ENCODE measurements around the gene MAGT1.
A peak's percentile ranks its signal among the peaks of the same experiment; 100 is the strongest.
"Not testable (repeated sequence)": the region's sequence is repeated elsewhere in the genome, so short reads cannot be mapped to it uniquely, and the experiment has no call there.

The MAGT1 gene

GRCh38 chrX:77894921-77895886 lies at the start of gene MAGT1:
Gene MAGT1, minus strand, starts transcription at chrX:77895435. Its CDS starts 25 bp downstream, at chrX:77895410.
- peak within 1 kb of the TSS; percentile 100 for H3K27ac Mint-ChIP-seq
- no peaks in the 10 kb centered on the region for H3K27me3 Mint-ChIP-seq (ENCODE audit: low read depth)
- peaks cover 13% of the 10 kb centered on the region for H3K36me3 Mint-ChIP-seq (ENCODE audit: low read depth)
- H3K4me1 Mint-ChIP-seq (ENCODE audit: low read depth) = peaks cover 12% of the 10 kb centered on the region
- peak within 1 kb of the TSS; percentile 100 for H3K4me3 Mint-ChIP-seq
- DNase-seq (ENCODE audit: low spot score) = peak; percentile 90
- H3K9me3 Mint-ChIP-seq = no peaks in the 10 kb centered on the region

- H3K4me1 Mint-ChIP-seq (ENCODE audit: low read depth); H3K4me3 Mint-ChIP-seq; H3K27me3 Mint-ChIP-seq (ENCODE audit: low read depth); DNase-seq (ENCODE audit: low spot score); H3K9me3 Mint-ChIP-seq; H3K36me3 Mint-ChIP-seq (ENCODE audit: low read depth); H3K27ac Mint-ChIP-seq: not testable (repeated sequence)
Measured at GRCh38 chrX:77945031-77945430, 49.8 kb upstream of the MAGT1 start.

GRCh38 chrX:77938083-77938680 lies 42.9 kb upstream of the MAGT1 start:
- Mint-ChIP-seq H3K27ac (no peak overlapping the region), H3K4me1 (ENCODE audit: low read depth) (peaks cover 6% of the 10 kb centered on the region), H3K27me3 (ENCODE audit: low read depth) (no peaks in the 10 kb centered on the region), H3K4me3 (no peak overlapping the region), H3K9me3 (no peaks in the 10 kb centered on the region), H3K36me3 (ENCODE audit: low read depth) (peaks cover 2% of the 10 kb centered on the region)
- no peak for DNase-seq (ENCODE audit: low spot score)

- Mint-ChIP-seq H3K4me1 (ENCODE audit: low read depth) (peaks cover 4% of the 10 kb centered on the region), H3K9me3 (no peaks in the 10 kb centered on the region), H3K27me3 (ENCODE audit: low read depth) (no peaks in the 10 kb centered on the region), H3K27ac (no peak overlapping the region), H3K36me3 (ENCODE audit: low read depth) (peaks cover 2% of the 10 kb centered on the region), H3K4me3 (no peak overlapping the region)
- no peak for DNase-seq (ENCODE audit: low spot score)
Measured at GRCh38 chrX:77937291-77937690, 42.1 kb upstream of the MAGT1 start.

GRCh38 chrX:77936299-77936698 lies 41.1 kb upstream of the MAGT1 start:
- no peak for DNase-seq (ENCODE audit: low spot score)
- Mint-ChIP-seq H3K9me3 (no peaks in the 10 kb centered on the region), H3K4me1 (ENCODE audit: low read depth) (peaks cover 4% of the 10 kb centered on the region), H3K27me3 (ENCODE audit: low read depth) (no peaks in the 10 kb centered on the region), H3K4me3 (no peak overlapping the region), H3K27ac (no peak overlapping the region), H3K36me3 (ENCODE audit: low read depth) (peaks cover 2% of the 10 kb centered on the region)

GRCh38 chrX:77935886-77936285 lies 40.7 kb upstream of the MAGT1 start:
- Mint-ChIP-seq H3K27ac (no peak overlapping the region), H3K9me3 (no peaks in the 10 kb centered on the region), H3K4me1 (ENCODE audit: low read depth) (peaks cover 4% of the 10 kb centered on the region), H3K4me3 (no peak overlapping the region), H3K27me3 (ENCODE audit: low read depth) (no peaks in the 10 kb centered on the region), H3K36me3 (ENCODE audit: low read depth) (peaks cover 2% of the 10 kb centered on the region)
- DNase-seq (ENCODE audit: low spot score) = no peak

- H3K36me3 Mint-ChIP-seq (ENCODE audit: low read depth) = no peaks in the 10 kb centered on the region
- H3K4me3 Mint-ChIP-seq = no peak overlapping the region
- H3K9me3 Mint-ChIP-seq = no peaks in the 10 kb centered on the region
- H3K27me3 Mint-ChIP-seq (ENCODE audit: low read depth) = no peaks in the 10 kb centered on the region
- DNase-seq (ENCODE audit: low spot score) = no peak
- no peak overlapping the region for H3K27ac Mint-ChIP-seq
- H3K4me1 Mint-ChIP-seq (ENCODE audit: low read depth) = peaks cover 4% of the 10 kb centered on the region
Measured at GRCh38 chrX:77930581-77930980, 35.3 kb upstream of the MAGT1 start.

- peaks cover 3% of the 10 kb centered on the region for H3K9me3 Mint-ChIP-seq
Measured at GRCh38 chrX:77925764-77926163, 30.5 kb upstream of the MAGT1 start.

GRCh38 chrX:77924320-77924859 lies 29.2 kb upstream of the MAGT1 start:
- no peak overlapping the region for H3K4me3 Mint-ChIP-seq
- no peak for DNase-seq (ENCODE audit: low spot score)
- no peak overlapping the region for H3K27ac Mint-ChIP-seq
- peaks cover 2% of the 10 kb centered on the region for H3K4me1 Mint-ChIP-seq (ENCODE audit: low read depth)
- H3K9me3 Mint-ChIP-seq = peaks cover 3% of the 10 kb centered on the region
- H3K27me3 Mint-ChIP-seq (ENCODE audit: low read depth) = no peaks in the 10 kb centered on the region
- H3K36me3 Mint-ChIP-seq (ENCODE audit: low read depth) = peaks cover 2% of the 10 kb centered on the region

More at GRCh38 chrX:77925764-77926163, 30.5 kb upstream of the MAGT1 start:
- H3K36me3 Mint-ChIP-seq (ENCODE audit: low read depth) = peaks cover 2% of the 10 kb centered on the region
- peaks cover 4% of the 10 kb centered on the region for H3K4me1 Mint-ChIP-seq (ENCODE audit: low read depth)
- no peak for DNase-seq (ENCODE audit: low spot score)
- no peak overlapping the region for H3K4me3 Mint-ChIP-seq
- no peak overlapping the region for H3K27ac Mint-ChIP-seq
- H3K27me3 Mint-ChIP-seq (ENCODE audit: low read depth) = no peaks in the 10 kb centered on the region

GRCh38 chrX:77922787-77923186 lies 27.6 kb upstream of the MAGT1 start:
- H3K36me3 Mint-ChIP-seq (ENCODE audit: low read depth) = peaks cover 2% of the 10 kb centered on the region
- no peak for DNase-seq (ENCODE audit: low spot score)
- no peak overlapping the region for H3K27ac Mint-ChIP-seq
- H3K4me3 Mint-ChIP-seq = no peak overlapping the region
- peaks cover 4% of the 10 kb centered on the region for H3K4me1 Mint-ChIP-seq (ENCODE audit: low read depth)
- peaks cover 3% of the 10 kb centered on the region for H3K9me3 Mint-ChIP-seq
- no peaks in the 10 kb centered on the region for H3K27me3 Mint-ChIP-seq (ENCODE audit: low read depth)

- peaks cover 15% of the 10 kb centered on the region for H3K4me1 Mint-ChIP-seq (ENCODE audit: low read depth)
- not testable (repeated sequence) for H3K9me3 Mint-ChIP-seq; H3K36me3 Mint-ChIP-seq (ENCODE audit: low read depth); H3K27me3 Mint-ChIP-seq (ENCODE audit: low read depth); DNase-seq (ENCODE audit: low spot score); H3K4me3 Mint-ChIP-seq; H3K27ac Mint-ChIP-seq
Measured at GRCh38 chrX:77919370-77919769, 24.1 kb upstream of the MAGT1 start.

- H3K27me3 Mint-ChIP-seq (ENCODE audit: low read depth) = no peaks in the 10 kb centered on the region
- H3K4me1 Mint-ChIP-seq (ENCODE audit: low read depth) = peaks cover 15% of the 10 kb centered on the region
- no peak for DNase-seq (ENCODE audit: low spot score)
- H3K9me3 Mint-ChIP-seq = peaks cover 3% of the 10 kb centered on the region
- peak overlapping the region; percentile 12 for H3K4me3 Mint-ChIP-seq
- peaks cover 3% of the 10 kb centered on the region for H3K36me3 Mint-ChIP-seq (ENCODE audit: low read depth)
- no peak overlapping the region for H3K27ac Mint-ChIP-seq
Measured at GRCh38 chrX:77918568-77918967, 23.3 kb upstream of the MAGT1 start.

GRCh38 chrX:77917294-77917933 lies 22.2 kb upstream of the MAGT1 start:
- H3K4me3 Mint-ChIP-seq = peak overlapping the region; percentile 56
- DNase-seq (ENCODE audit: low spot score) = no peak
- H3K27ac Mint-ChIP-seq = peak overlapping the region; percentile 79
- peaks cover 3% of the 10 kb centered on the region for H3K9me3 Mint-ChIP-seq
- H3K4me1 Mint-ChIP-seq (ENCODE audit: low read depth) = peaks cover 19% of the 10 kb centered on the region
- peaks cover 3% of the 10 kb centered on the region for H3K36me3 Mint-ChIP-seq (ENCODE audit: low read depth)
- no peaks in the 10 kb centered on the region for H3K27me3 Mint-ChIP-seq (ENCODE audit: low read depth)
